H1 (cell line): ENCODE results near the gene UFSP2. TPM values are rescaled to one million over a fixed set of nuclear protein-coding genes. Genes with fewer than 3 reads are reported as not detected.

Experiments used
- CHD7 ChIP-seq: fragments of 300-600 bp; sonication (generic); IDR thresholded peaks from 2 replicates; pipeline ENCODE4 v1.7.1; 2012; ENCODE audit warnings: low read length, moderate library complexity, mild to moderate bottlenecking, inconsistent platforms; ENCODE audit not compliant: insufficient replicate concordance
- CTCF ChIP-seq, 3 experiments: IDR thresholded peaks; 1 replicate in 2 of 3; 2 replicates in 1 of 3; pipeline versions ENCODE4 v1.5.1 to v1.6.1; 2011; ENCODE audit warnings: low read length in 3 of 3, mild to moderate bottlenecking in 3 of 3, inconsistent platforms in 2 of 3, low read depth in 1 of 3, moderate library complexity in 1 of 3; ENCODE audit not compliant: insufficient read depth in 1 of 3; ENCODE audit errors: control extremely low read depth in 1 of 3
- MAX ChIP-seq: IDR thresholded peaks from 2 replicates; pipeline ENCODE4 v1.6.1; 2012; ENCODE audit warnings: inconsistent platforms
- RAD21 ChIP-seq, 2 experiments: IDR thresholded peaks in 1 of 2; conservative IDR thresholded peaks in 1 of 2; 2 replicates each; pipeline ENCODE4 v1.6.1; 2011; ENCODE audit warnings: low read depth in 2 of 2, low read length in 2 of 2, improper control_type of control experiment in 1 of 2, inconsistent platforms in 1 of 2, mild to moderate bottlenecking in 1 of 2, moderate library complexity in 1 of 2
- RXRA ChIP-seq: IDR thresholded peaks from 2 replicates; pipeline ENCODE4 v1.6.1; 2011; ENCODE audit warnings: low read depth, mild to moderate bottlenecking, low read length, moderate library complexity; ENCODE audit not compliant: insufficient read depth
- SAP30 ChIP-seq: fragments of 300-600 bp; sonication (generic); IDR thresholded peaks from 2 replicates; pipeline ENCODE4 v1.7.1; 2012; ENCODE audit warnings: low read length, moderate library complexity, mild to moderate bottlenecking, inconsistent platforms; ENCODE audit not compliant: insufficient read depth, insufficient replicate concordance
- SP4 ChIP-seq: IDR thresholded peaks from 2 replicates; pipeline ENCODE4 v1.6.1; 2012; ENCODE audit warnings: low read length, inconsistent platforms
- ZNF274 ChIP-seq: IDR thresholded peaks from 2 replicates; pipeline ENCODE4 v1.7.0; 2012; ENCODE audit warnings: low read length, borderline replicate concordance; ENCODE audit errors: extremely low read depth
- polyA plus RNA-seq, 7 experiments: library from polyadenylated mRNA; depleted of rRNA in 3 of 7; stranded (reverse) in 5 of 7; unstranded in 2 of 7; fragments of >200 nt in 5 of 7; fragments of 200-250 nt in 2 of 7; gene quantifications; 1 replicate in 5 of 7; 2 replicates in 1 of 7; 4 replicates in 1 of 7; pipeline versions ENCODE4 v1.2.1 to v1.2.3, GENCODE V29; 2011 to 2013; ENCODE audit warnings: missing spikeins in 2 of 7, mixed read lengths in 2 of 7
- total RNA-seq: library from RNA; stranded (reverse); fragmentation: NEBNext Ultra II Directional; extraction: Animal tissue kit (Norgen Biotek cat#: 25700); gene quantifications from 2 replicates; pipeline ENCODE4 v1.2.1, GENCODE V29; 2021

Gene UFSP2
- total and polyA plus RNA-seq, 2 of the 8 experiments (the other 6 are each of a cell fraction or from before 2014, with no cell fraction given) = 22.9 to 26.0 TPM

- TF ChIP-seq CHD7 = no peak
- TF ChIP-seq SAP30 = no peak
- TF ChIP-seq MAX = no peak
- TF ChIP-seq SP4 = no peak
- TF ChIP-seq RXRA = no peak
- TF ChIP-seq ZNF274 = no peak
- no peak for TF ChIP-seq CTCF (IDR thresholded peaks at IDR 0.05; ENCODE audit: control extremely low read depth in 1 of 3, insufficient read depth in 1 of 3, low read depth in 1 of 3, low read length in 3 of 3)
- TF ChIP-seq RAD21 (IDR thresholded peaks at IDR 0.05 in 1 of 2, conservative IDR thresholded peaks at IDR 0.05 in 1 of 2; ENCODE audit: low read depth in 2 of 2, low read length in 2 of 2) = no peak
These were observed 67.2 kb downstream of the UFSP2 start (continued) for GRCh38 chr4:185358514-185358913.
